NOMO-1 treated with DMSO at 0.1 percent for 48 hours (cell line): ENCODE results near the gene WDR82.
A peak's percentile ranks its signal among the peaks of the same experiment; 100 is the strongest.
"Not testable (repeated sequence)": the region's sequence is repeated elsewhere in the genome, so short reads cannot be mapped to it uniquely, and the experiment has no call there.

ENCODE experiments used
- DNase-seq: peaks from one replicate; lab custom pipeline; 2025; ENCODE audit not compliant: unreplicated experiment; lab: John Stamatoyannopoulos, UW

Gene WDR82

GRCh38 chr3:52290596-52291507, 12.4 kb upstream of the WDR82 start:
- DNase-seq: no peak

GRCh38 chr3:52289747-52290595, 11.5 kb upstream of the WDR82 start:
- no peak for DNase-seq

- no peak for DNase-seq
Observed at GRCh38 chr3:52289338-52289746, 10.9 kb upstream of the WDR82 start.

- no peak for DNase-seq
Observed at GRCh38 chr3:52288674-52289073, 10.2 kb upstream of the WDR82 start.

GRCh38 chr3:52286777-52287110, 8.3 kb upstream of the WDR82 start:
- DNase-seq: no peak

GRCh38 chr3:52284051-52284450, 5.6 kb upstream of the WDR82 start:
- not testable (repeated sequence) for DNase-seq

GRCh38 chr3:52283306-52283705, 4.9 kb upstream of the WDR82 start:
- no peak for DNase-seq

GRCh38 chr3:52281981-52282801, 3.7 kb upstream of the WDR82 start:
- DNase-seq: no peak

- DNase-seq: no peak
Observed at GRCh38 chr3:52280050-52280461, 1.6 kb upstream of the WDR82 start.

GRCh38 chr3:52279596-52279995, 1.1 kb upstream of the WDR82 start:
- no peak for DNase-seq

- peak; percentile 53 for DNase-seq
Observed at GRCh38 chr3:52277972-52278509, 408 bp downstream of the WDR82 start.

- DNase-seq: peak; percentile 59
Observed at GRCh38 chr3:52277071-52277964, 1.1 kb downstream of the WDR82 start.

- not testable (repeated sequence) for DNase-seq
Observed at GRCh38 chr3:52274781-52275180, 3.7 kb downstream of the WDR82 start.

- DNase-seq: no peak
Observed at GRCh38 chr3:52272831-52273230, 5.6 kb downstream of the WDR82 start.

- not testable (repeated sequence) for DNase-seq
Observed at GRCh38 chr3:52272172-52272571, 6.3 kb downstream of the WDR82 start.

GRCh38 chr3:52270252-52270754, 8.1 kb downstream of the WDR82 start:
- DNase-seq: peak; percentile 21

GRCh38 chr3:52269776-52270175, 8.7 kb downstream of the WDR82 start:
- DNase-seq: no peak

GRCh38 chr3:52268036-52268435, 10.4 kb downstream of the WDR82 start:
- DNase-seq: no peak

- no peak for DNase-seq
Observed at GRCh38 chr3:52265387-52265786, 13.1 kb downstream of the WDR82 start.

- no peak for DNase-seq
Observed at GRCh38 chr3:52262447-52262846, 16.0 kb downstream of the WDR82 start.
